GM12892 (cell line): Measurements from ENCODE around the gene ADAMTSL3.

ENCODE experiments used
- POLR2A ChIP-seq: IDR thresholded peaks from 2 replicates; pipeline ENCODE4 v1.6.1; 2011; ENCODE audit warnings: low read depth, low read length, control low read depth
- POLR2AphosphoS5 ChIP-seq: IDR thresholded peaks from 2 replicates; pipeline ENCODE4 v1.6.1; 2011; ENCODE audit warnings: low read depth, low read length, control low read depth
- TAF1 ChIP-seq: IDR thresholded peaks from 2 replicates; pipeline ENCODE4 v1.6.1; 2011; ENCODE audit warnings: low read depth, mild to moderate bottlenecking, control low read depth, low read length, borderline replicate concordance

- TF ChIP-seq TAF1 (no peak), POLR2AphosphoS5 (no peak), POLR2A (no peak)
Measured at GRCh38 chr15:83711236-83711635, 57.3 kb downstream of the ADAMTSL3 start.
